ENCODE measurements around the gene CABP5. TPM values are rescaled to one million over a fixed set of nuclear protein-coding genes. Genes with fewer than 3 reads are reported as not detected.

CABP5 gene
- total RNA-seq, 2 donors from 2014 or later = not detected

- Histone ChIP-seq H3K9me3 (no peaks in the 10 kb centered on the region), H3K4me1 (ENCODE audit: control insufficient read depth in 1 of 2, low read depth in 2 of 2) (no peaks in the 10 kb centered on the region)
- no peak for DNase-seq (ENCODE audit: low spot score)
Observed at GRCh38 chr19:48060381-48060780, 16.5 kb upstream of the CABP5 start.

DNA sequence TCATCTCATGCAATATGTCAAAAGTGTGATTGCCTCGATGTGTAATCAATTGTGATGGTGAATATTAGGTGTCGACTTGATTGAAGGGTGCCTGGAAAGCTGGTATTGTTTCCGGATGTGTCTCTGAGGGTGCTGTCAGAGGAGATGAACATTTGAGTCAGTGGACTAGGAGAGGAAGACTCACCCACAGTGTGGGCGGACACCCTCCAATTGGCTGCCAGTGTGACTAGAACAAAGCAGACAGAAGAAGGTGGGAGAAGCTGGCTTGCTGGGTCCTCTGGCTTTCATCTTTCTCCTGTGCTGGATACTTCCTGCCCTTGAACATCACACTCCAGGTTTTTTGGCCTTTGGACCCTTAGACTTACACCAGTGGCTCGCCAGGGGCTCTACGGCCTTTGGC, 15.5 kb upstream of the CABP5 start:
- no peaks in the 10 kb centered on the region for H3K27me3 ChIP-seq (replicated peaks; ENCODE audit: insufficient read depth)
- H3K4me1 ChIP-seq (ENCODE audit: control insufficient read depth in 1 of 2, low read depth in 2 of 2) = no peaks in the 10 kb centered on the region
- DNase-seq (ENCODE audit: low spot score) (no peak), ATAC-seq (ENCODE audit: insufficient number of reproducible peaks, low FRiP score, low read depth) (no peak)
- no peak overlapping the region for H3K4me3 ChIP-seq
- no peaks in the 10 kb centered on the region for H3K9me3 ChIP-seq
- no peaks in the 10 kb centered on the region for H3K36me3 ChIP-seq
- TF ChIP-seq, protein P1, sequence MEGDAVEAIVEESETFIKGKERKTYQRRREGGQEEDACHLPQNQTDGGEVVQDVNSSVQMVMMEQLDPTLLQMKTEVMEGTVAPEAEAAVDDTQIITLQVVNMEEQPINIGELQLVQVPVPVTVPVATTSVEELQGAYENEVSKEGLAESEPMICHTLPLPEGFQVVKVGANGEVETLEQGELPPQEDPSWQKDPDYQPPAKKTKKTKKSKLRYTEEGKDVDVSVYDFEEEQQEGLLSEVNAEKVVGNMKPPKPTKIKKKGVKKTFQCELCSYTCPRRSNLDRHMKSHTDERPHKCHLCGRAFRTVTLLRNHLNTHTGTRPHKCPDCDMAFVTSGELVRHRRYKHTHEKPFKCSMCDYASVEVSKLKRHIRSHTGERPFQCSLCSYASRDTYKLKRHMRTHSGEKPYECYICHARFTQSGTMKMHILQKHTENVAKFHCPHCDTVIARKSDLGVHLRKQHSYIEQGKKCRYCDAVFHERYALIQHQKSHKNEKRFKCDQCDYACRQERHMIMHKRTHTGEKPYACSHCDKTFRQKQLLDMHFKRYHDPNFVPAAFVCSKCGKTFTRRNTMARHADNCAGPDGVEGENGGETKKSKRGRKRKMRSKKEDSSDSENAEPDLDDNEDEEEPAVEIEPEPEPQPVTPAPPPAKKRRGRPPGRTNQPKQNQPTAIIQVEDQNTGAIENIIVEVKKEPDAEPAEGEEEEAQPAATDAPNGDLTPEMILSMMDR (IDR thresholded peaks at IDR 0.05) = no peak
- H3K27ac ChIP-seq = no peak overlapping the region

More at GRCh38 chr19:48060381-48060780, 16.5 kb upstream of the CABP5 start:
- Histone ChIP-seq H3K36me3 (peaks cover 5% of the 10 kb centered on the region), H3K27ac (no peak overlapping the region), H3K4me3 (no peak overlapping the region), H3K27me3 (replicated peaks; ENCODE audit: insufficient read depth) (no peaks in the 10 kb centered on the region)
- no peak for ATAC-seq (ENCODE audit: insufficient number of reproducible peaks, low FRiP score, low read depth)
- TF ChIP-seq, protein P1 (IDR thresholded peaks at IDR 0.05) = no peak

- Histone ChIP-seq H3K9me3 (no peaks in the 10 kb centered on the region), H3K36me3 (peaks cover 23% of the 10 kb centered on the region), H3K27me3 (replicated peaks; ENCODE audit: insufficient read depth) (no peaks in the 10 kb centered on the region), H3K27ac (no peak overlapping the region), H3K4me3 (no peak overlapping the region), H3K4me1 (ENCODE audit: control insufficient read depth in 1 of 2, low read depth in 2 of 2) (no peaks in the 10 kb centered on the region)
- no peak for ATAC-seq (ENCODE audit: insufficient number of reproducible peaks, low FRiP score, low read depth)
- TF ChIP-seq, protein P1 (IDR thresholded peaks at IDR 0.05) = no peak
- DNase-seq (ENCODE audit: low spot score) = no peak
Observed at GRCh38 chr19:48053856-48054255, 10.0 kb upstream of the CABP5 start.

- TF ChIP-seq, protein P1 (IDR thresholded peaks at IDR 0.05) = no peak
- Histone ChIP-seq H3K36me3 (peaks cover 26% of the 10 kb centered on the region), H3K27ac (no peak overlapping the region), H3K4me3 (no peak overlapping the region), H3K4me1 (ENCODE audit: control insufficient read depth in 1 of 2, low read depth in 2 of 2) (no peaks in the 10 kb centered on the region), H3K27me3 (replicated peaks; ENCODE audit: insufficient read depth) (no peaks in the 10 kb centered on the region), H3K9me3 (no peaks in the 10 kb centered on the region)
- ATAC-seq (ENCODE audit: insufficient number of reproducible peaks, low FRiP score, low read depth) (no peak), DNase-seq (ENCODE audit: low spot score) (no peak)
Observed at GRCh38 chr19:48053076-48053475, 9.2 kb upstream of the CABP5 start.

DNA sequence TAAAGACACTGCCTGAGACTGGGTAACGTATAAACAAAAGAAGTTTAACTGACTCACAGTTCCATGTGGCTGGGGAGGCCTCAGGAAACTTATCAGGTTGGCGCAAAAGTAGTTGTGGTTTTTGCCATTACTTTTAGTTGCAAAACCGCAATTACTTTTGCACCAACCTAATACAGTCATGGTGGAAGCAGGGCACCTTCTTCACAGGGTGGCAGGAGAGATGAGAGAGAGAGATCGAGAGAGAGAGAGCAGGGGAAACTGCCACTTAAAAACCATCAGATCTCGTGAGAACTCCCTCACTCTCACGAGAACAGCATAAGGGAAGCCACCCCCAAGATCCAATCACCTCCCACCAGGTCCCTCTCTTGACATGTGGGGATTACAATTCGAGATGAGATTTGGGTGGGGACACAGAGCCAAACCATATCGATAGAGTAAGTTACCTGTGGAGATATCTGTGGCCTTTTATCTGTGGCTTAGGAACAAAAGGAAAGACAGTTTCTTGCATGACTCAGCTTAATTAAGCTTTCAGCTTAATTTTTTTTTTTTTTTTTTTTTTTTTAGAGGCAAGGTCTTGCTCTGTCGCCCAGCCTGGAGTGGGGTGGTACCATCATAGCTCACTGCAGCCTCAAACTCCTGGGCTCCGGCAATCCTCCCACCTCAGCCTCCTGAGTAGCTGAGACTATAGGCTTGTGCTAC, 7.6 kb upstream of the CABP5 start:
- H3K36me3 ChIP-seq = peaks cover 26% of the 10 kb centered on the region
- DNase-seq (ENCODE audit: low spot score) = no peak
- H3K4me1 ChIP-seq (ENCODE audit: control insufficient read depth in 1 of 2, low read depth in 2 of 2) = no peaks in the 10 kb centered on the region
- no peak for ATAC-seq (ENCODE audit: insufficient number of reproducible peaks, low FRiP score, low read depth)
- H3K27me3 ChIP-seq (replicated peaks; ENCODE audit: insufficient read depth) = no peaks in the 10 kb centered on the region
- H3K27ac ChIP-seq = no peak overlapping the region
- TF ChIP-seq, protein P1 (IDR thresholded peaks at IDR 0.05) = no peak
- no peak overlapping the region for H3K4me3 ChIP-seq
- H3K9me3 ChIP-seq = no peaks in the 10 kb centered on the region
